ENCODE data around the gene RMND5B.
"Not testable (repeated sequence)": the region's sequence is repeated elsewhere in the genome, so short reads cannot be mapped to it uniquely, and the experiment has no call there.

RMND5B gene

DNA sequence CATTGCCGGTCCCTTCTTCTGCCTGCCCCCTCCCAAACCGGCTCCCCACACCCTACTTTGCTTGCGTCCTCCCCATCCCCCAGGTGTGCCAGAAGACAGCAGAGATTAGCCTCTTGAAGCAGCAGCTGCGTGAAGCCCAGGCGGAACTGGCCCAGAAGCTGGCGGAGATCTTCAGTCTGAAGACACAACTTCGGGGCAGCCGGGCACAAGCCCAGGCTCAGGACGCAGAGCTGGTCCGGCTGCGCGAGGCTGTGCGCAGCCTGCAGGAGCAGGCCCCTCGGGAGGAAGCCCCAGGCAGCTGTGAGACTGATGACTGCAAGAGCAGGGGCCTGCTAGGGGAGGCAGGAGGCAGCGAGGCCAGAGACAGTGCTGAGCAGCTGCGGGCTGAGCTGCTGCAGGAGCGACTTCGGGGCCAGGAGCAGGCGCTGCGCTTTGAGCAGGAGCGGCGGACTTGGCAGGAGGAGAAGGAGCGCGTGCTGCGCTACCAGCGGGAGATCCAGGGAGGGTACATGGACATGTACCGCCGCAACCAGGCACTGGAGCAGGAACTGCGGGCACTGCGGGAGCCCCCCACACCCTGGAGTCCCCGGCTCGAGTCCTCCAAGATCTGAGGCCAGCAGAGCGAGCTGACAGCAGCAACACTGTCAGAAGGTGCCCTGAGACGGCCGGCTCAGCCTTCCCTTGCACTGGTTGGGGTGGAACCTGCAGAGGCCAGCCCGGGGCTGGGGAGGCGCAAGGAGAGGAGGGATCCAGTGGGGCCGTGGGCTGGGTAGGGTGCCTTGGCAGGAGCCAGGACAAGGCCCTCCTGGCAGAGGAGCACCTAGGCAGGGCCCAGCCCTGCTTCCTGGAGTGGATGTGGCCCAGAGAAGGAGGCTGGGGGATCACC, 9.2 kb upstream of the RMND5B start:
- Histone ChIP-seq H3K36me3 (ENCODE audit: insufficient read depth, low read length) (peaks cover 46% of the 10 kb centered on the region), H3K4me3 (ENCODE audit: low read length) (no peak overlapping the region), H3K9me3 (ENCODE audit: insufficient read depth, low read depth, low read length) (no peaks in the 10 kb centered on the region), H3K27me3 (ENCODE audit: insufficient read depth, low read length) (no peaks in the 10 kb centered on the region), H3K4me1 (ENCODE audit: insufficient read depth, low read length) (peaks cover 32% of the 10 kb centered on the region), H3K9ac (ENCODE audit: low read depth, low read length) (no peak overlapping the region), H3K27ac (ENCODE audit: low read depth, low read length) (no peak overlapping the region; the same call in 1 of the 2 replicates)
- 95% methylated on average over 38 of the region's 38 CpGs for WGBS

DNA sequence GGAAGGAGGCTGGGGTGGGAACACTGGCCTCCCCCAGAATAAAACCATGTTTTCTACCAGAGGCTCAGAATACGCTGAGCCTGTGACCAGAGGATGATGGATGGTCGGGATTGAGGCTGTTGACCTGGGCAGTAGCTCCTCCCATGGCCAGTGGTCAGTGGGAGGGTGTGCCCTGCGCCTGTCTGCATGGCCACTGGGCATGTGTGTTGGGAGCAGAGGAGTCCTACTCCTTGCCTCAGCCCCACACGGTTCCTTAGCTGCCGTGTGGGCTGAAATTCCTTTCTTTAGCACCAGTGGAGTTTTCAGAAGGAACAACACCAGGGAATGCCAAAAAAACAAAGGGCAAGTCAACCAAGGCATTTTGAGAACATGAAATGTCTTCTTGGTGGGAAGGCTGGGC, 8.5 kb upstream of the RMND5B start:
- Histone ChIP-seq H3K27ac (ENCODE audit: low read depth, low read length) (peak overlapping the region; percentile 7), H3K36me3 (ENCODE audit: insufficient read depth, low read length) (peaks cover 46% of the 10 kb centered on the region), H3K9ac (ENCODE audit: low read depth, low read length) (no peak overlapping the region), H3K27me3 (ENCODE audit: insufficient read depth, low read length) (no peaks in the 10 kb centered on the region), H3K4me3 (ENCODE audit: low read length) (no peak overlapping the region), H3K9me3 (ENCODE audit: insufficient read depth, low read depth, low read length) (no peaks in the 10 kb centered on the region), H3K4me1 (ENCODE audit: insufficient read depth, low read length) (peaks cover 34% of the 10 kb centered on the region)
- 91% methylated on average over 5 of the region's 5 CpGs for WGBS

DNA sequence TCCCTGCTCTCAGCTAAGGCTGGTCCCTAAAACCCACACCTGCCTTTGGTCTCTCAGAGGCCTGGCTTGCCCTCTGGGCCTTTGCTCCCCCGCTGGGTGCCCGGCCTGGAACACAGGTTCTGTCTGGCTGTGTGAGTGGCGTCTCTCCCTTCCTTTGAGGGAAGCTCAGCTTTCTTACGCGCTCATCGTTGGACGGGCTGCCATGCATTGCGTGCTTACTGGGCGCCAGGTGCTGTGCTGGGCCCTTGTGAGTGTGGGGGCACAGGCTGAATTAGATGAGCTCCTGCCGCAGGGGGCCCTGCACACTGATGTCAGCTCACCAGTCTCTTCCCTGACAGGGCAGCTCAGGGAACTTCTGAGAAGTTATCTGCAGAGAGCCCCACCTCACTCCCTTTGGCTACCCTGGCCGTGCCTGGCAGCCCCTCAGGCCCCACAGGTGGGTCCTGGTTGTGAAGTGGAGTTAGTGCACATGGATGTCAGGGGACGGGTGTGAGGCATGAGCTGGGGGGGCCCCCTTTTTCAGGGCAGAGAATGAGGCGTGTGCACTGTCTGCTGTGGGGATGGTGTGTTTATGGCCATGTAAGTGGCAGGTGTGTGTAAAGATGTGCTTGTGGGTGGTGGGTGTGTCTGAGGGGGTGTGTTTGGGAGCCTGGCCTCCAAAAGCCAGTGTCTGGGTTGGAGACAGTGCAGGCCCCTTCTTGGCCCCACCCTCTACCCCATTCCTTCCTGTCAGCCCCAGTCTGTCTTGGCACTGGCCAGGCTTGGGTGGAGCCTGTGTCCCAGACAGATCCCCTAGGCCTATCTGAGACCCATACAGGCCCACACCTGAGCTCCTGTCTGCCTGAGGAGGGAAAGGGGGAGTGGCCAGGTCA, 7.5 kb upstream of the RMND5B start:
- no peak overlapping the region for H3K4me3 ChIP-seq (ENCODE audit: low read length)
- H3K36me3 ChIP-seq (ENCODE audit: insufficient read depth, low read length): peaks cover 46% of the 10 kb centered on the region
- 93% methylated on average over 13 of the region's 13 CpGs for WGBS
- H3K4me1 ChIP-seq (ENCODE audit: insufficient read depth, low read length): peaks cover 32% of the 10 kb centered on the region
- H3K27me3 ChIP-seq (ENCODE audit: insufficient read depth, low read length): no peaks in the 10 kb centered on the region
- peak overlapping the region; percentile 96 for H3K27ac ChIP-seq (ENCODE audit: low read depth, low read length)
- H3K9ac ChIP-seq (ENCODE audit: low read depth, low read length): no peak overlapping the region
- H3K9me3 ChIP-seq (ENCODE audit: insufficient read depth, low read depth, low read length): no peaks in the 10 kb centered on the region

DNA sequence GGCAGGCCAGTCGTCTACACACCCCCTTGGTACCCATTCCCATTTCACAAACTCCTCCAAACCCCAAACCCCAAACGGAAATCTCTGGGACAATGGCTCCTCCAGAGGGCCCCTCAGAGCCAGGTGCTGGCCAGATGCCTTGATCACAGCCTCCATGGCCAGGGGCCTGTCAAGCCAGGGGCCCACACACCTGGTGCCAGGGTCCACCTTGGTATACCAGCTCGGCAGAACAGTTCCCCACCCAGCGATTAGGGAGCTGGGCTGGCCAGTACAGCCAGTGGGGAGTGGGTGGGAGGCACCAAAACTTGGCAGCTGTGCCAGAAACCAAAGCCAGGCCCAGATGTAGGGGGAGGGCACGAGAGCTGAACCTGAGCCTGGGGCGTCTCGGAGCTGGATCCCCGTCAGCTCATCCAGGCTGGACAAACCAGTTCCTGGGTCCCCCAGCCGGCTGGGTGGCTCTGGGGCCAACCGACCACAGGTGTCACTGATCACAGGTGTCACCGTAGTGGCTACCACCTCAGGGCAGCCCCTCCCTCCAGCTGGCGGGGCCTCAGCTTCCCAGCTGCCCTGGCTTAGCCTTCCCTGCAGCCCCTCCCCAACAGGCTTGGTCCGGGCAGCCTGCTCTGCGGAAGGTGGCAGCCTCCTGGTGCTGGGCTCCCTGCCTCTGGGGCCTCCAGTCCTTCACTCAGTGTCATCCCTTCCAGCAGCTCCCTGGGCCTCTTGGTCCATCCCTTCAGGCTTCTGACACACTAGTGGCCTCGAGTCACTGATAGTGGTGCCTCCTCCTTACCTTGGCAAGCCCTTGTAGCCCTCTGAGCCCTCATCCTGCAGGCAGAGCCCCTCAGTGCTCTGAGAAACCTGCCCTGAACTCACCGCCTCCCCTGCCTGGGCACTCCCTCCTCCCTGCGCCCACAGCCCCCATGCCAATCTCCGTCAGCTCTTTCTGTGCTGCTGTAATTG, 6.6 kb upstream of the RMND5B start:
- Histone ChIP-seq H3K9ac (ENCODE audit: low read depth, low read length) (0 out of 2 replicates have a peak overlapping the region, but pooled peaks have one; percentile 4), H3K4me1 (ENCODE audit: insufficient read depth, low read length) (peaks cover 32% of the 10 kb centered on the region), H3K27me3 (ENCODE audit: insufficient read depth, low read length) (no peaks in the 10 kb centered on the region), H3K36me3 (ENCODE audit: insufficient read depth, low read length) (peaks cover 44% of the 10 kb centered on the region), H3K4me3 (ENCODE audit: low read length) (no peak overlapping the region), H3K9me3 (ENCODE audit: insufficient read depth, low read depth, low read length) (no peaks in the 10 kb centered on the region), H3K27ac (ENCODE audit: low read depth, low read length) (peak overlapping the region; percentile 96)
- 90% methylated on average over 18 of the region's 18 CpGs for WGBS

DNA sequence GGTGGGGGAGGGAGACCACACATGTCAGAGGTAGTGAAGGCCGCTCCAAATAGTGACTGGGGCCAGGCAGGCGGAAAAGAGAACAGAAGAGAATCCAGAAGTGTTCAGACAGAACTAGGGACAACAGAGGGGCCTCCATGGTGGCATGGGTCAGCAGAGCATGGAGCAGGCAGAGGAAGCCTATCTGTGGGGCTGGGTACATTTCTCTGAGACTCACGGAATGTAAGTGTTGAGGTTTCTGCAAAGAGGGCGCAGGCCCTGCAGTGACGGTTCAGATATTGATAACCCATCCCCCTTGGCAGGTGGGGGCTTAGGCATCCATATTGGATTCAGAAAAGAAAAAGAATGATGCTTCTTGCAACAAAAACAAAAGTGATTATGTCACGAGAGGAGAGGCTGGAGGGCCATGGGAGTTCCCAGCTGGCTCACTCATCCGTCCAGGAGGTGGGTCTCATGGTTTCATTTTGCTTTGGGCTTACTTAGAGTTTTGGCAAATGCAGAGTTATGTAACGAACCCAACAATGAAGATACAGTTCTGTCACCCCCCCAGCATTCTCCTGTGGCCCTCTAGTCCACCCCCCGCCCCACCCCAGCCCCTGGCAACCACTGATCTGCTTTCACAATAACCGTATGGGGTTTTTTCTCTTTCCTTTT, 5.4 kb upstream of the RMND5B start:
- Histone ChIP-seq H3K4me1 (ENCODE audit: insufficient read depth, low read length) (peaks cover 32% of the 10 kb centered on the region), H3K9ac (ENCODE audit: low read depth, low read length) (peak overlapping the region; percentile 49; the same call in 1 of the 2 replicates), H3K9me3 (ENCODE audit: insufficient read depth, low read depth, low read length) (no peaks in the 10 kb centered on the region), H3K27me3 (ENCODE audit: insufficient read depth, low read length) (no peaks in the 10 kb centered on the region), H3K36me3 (ENCODE audit: insufficient read depth, low read length) (peaks cover 35% of the 10 kb centered on the region), H3K27ac (ENCODE audit: low read depth, low read length) (peak overlapping the region; percentile 96), H3K4me3 (ENCODE audit: low read length) (no peak overlapping the region)
- 82% methylated on average over 9 of the region's 10 CpGs for WGBS

DNA sequence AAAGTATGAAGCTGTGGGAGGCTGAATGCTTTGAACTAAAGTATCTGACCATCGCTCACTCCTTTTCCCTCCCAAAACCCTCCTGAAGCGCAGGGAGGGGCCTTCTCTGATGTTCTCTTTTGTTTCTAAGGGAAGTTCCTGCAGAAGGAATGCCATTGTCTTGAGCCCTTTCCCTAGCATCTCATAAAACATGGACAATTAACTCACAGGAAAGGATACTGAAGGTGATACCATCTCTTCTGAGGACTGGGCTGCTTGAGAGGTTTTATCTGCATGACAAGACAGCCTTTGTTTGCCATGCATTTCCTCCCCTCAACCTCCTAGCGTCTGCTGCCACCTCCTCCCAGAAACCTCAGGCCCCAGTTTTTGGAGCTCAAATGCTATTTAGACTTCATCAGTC, 4.3 kb upstream of the RMND5B start:
- Histone ChIP-seq H3K27ac (ENCODE audit: low read depth, low read length) (peak overlapping the region; percentile 98), H3K4me3 (ENCODE audit: low read length) (peak overlapping the region; percentile 10), H3K27me3 (ENCODE audit: insufficient read depth, low read length) (no peaks in the 10 kb centered on the region), H3K4me1 (ENCODE audit: insufficient read depth, low read length) (peaks cover 33% of the 10 kb centered on the region), H3K9ac (ENCODE audit: low read depth, low read length) (peak overlapping the region; percentile 68), H3K36me3 (ENCODE audit: insufficient read depth, low read length) (peaks cover 24% of the 10 kb centered on the region), H3K9me3 (ENCODE audit: insufficient read depth, low read depth, low read length) (no peaks in the 10 kb centered on the region)
- 0% methylated on average over 2 of the region's 3 CpGs for WGBS

DNA sequence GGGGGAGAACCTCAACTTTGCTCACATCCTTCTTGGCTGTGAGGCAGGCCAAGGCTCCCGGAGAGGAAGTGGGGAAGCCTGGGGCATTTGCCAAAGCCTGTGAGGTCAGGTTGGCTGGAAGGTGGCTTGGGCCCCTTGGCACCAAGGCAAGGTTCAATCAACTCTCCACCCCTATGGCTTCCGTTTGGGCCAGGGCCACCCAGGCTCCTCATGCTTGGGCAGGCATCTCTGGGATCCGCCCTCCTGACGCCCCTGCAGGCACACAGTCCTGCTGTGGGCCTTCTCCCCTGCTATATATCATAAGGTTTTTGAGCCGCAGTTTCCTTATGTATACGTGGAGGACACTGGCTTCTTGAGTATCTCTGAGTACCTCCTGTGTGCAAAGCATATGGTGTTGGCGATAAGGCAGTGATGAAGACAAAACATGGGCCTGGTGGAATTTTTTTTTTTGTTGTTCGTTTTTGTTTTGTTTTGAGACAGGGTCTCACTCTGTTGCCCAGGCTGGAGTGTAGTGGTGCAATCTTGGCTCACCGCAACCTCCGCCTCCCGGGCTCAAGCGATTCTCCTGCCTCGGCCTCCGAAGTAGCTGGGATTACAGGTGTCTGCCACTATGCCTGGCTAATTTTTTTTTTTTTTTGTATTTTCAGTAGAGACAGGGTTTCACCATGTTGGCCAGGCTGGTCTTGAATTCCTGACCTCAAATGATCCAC, 3.4 kb upstream of the RMND5B start:
- H3K4me3 ChIP-seq (ENCODE audit: low read length); H3K27me3 ChIP-seq (ENCODE audit: insufficient read depth, low read length); H3K9me3 ChIP-seq (ENCODE audit: insufficient read depth, low read depth, low read length): not testable (repeated sequence)
- peaks cover 33% of the 10 kb centered on the region for H3K4me1 ChIP-seq (ENCODE audit: insufficient read depth, low read length)
- H3K9ac ChIP-seq (ENCODE audit: low read depth, low read length): peak overlapping the region; percentile 68
- H3K36me3 ChIP-seq (ENCODE audit: insufficient read depth, low read length): peaks cover 15% of the 10 kb centered on the region
- peak overlapping the region; percentile 98 for H3K27ac ChIP-seq (ENCODE audit: low read depth, low read length)
- WGBS: 86% methylated on average over 13 of the region's 14 CpGs

DNA sequence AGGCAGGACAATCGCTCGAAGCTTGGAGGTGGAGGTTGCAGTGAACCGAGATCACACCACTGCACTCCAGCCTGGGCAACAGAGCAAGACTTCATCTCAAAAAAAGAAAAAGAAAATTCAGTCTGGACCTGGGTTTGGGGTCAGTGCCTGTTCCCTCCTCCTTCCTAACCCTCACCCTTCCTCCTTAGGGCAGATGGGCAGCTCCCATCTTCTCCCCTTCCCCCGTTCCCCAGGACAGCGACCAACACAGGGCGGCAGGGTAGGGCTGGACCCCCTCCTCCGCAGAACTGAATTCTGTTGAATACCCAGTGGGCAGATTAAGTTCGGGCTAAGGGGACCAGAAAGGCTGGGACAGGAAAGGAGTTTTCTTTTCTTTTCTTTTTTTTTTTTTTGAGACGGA, 1.5 kb upstream of the RMND5B start:
- Histone ChIP-seq H3K27me3 (ENCODE audit: insufficient read depth, low read length) (no peaks in the 10 kb centered on the region), H3K27ac (ENCODE audit: low read depth, low read length) (0 out of 2 replicates have a peak overlapping the region, but pooled peaks have one; percentile 41), H3K9ac (ENCODE audit: low read depth, low read length) (no peak overlapping the region)

DNA sequence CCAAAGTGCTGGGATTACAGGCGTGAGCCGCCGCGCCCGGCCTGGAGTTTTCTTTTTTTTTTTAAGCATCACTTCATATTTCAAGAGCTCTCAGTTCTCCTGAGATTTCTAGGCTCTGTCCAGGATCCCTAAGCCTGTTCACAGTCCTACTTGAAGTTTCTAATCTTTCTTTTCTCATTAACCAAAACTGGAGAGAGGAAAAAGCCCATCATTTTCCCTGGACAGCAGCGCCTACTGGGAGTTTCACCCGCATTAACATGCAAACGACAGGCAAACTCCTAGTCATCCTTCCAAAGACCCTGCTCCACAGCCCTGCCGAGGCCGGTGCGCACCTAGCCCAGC, 609 bp upstream of the RMND5B start:
- Histone ChIP-seq H3K9ac (ENCODE audit: low read depth, low read length) (peak overlapping the region; percentile 94), H3K36me3 (ENCODE audit: insufficient read depth, low read length) (peaks cover 14% of the 10 kb centered on the region), H3K27ac (ENCODE audit: low read depth, low read length) (peak overlapping the region; percentile 99), H3K4me1 (ENCODE audit: insufficient read depth, low read length) (peaks cover 20% of the 10 kb centered on the region), H3K4me3 (ENCODE audit: low read length) (peak overlapping the region; percentile 80)
- WGBS: 35% methylated on average over 10 of the region's 11 CpGs
- not testable (repeated sequence) for H3K27me3 ChIP-seq (ENCODE audit: insufficient read depth, low read length); H3K9me3 ChIP-seq (ENCODE audit: insufficient read depth, low read depth, low read length)

More for the DNA sequence above, 1.5 kb upstream of the RMND5B start:
- Histone ChIP-seq H3K9me3 (ENCODE audit: insufficient read depth, low read depth, low read length) (no peaks in the 10 kb centered on the region), H3K4me1 (ENCODE audit: insufficient read depth, low read length) (peaks cover 26% of the 10 kb centered on the region), H3K4me3 (ENCODE audit: low read length) (no peak overlapping the region), H3K36me3 (ENCODE audit: insufficient read depth, low read length) (peaks cover 8% of the 10 kb centered on the region)
- 91% methylated on average over 9 of the region's 9 CpGs for WGBS

All from HUES64 (cell line).